HG03442 (cell line): Measurements from ENCODE around the gene GABBR2.

Experiments
- ATAC-seq: cut with Tn5 transposase; IDR thresholded peaks from one replicate; pipeline ENCODE4 v1.9.1; 2021; ENCODE audit warnings: mild to moderate bottlenecking, moderate library complexity; ENCODE audit not compliant: unreplicated experiment

The GABBR2 gene

DNA sequence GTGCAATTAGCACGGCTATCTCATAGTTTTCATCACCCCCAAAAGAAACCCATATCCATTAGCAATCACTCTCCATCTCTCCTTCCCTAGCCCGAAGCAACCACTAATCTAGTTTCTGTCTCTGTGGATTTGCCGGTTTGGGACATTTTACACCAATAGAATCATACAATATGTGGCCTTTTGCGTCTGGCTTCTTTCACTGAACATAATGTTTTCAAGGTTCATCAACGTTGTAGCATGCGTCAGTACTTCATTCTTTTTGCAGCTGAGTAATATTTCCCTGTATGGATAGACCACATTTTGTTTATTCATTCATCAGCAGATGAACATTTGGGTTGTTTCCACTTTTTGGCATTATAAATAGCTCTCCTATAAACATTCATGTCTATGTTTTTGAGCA is 377.9 kb downstream of the GABBR2 start:
- no peak for ATAC-seq

DNA sequence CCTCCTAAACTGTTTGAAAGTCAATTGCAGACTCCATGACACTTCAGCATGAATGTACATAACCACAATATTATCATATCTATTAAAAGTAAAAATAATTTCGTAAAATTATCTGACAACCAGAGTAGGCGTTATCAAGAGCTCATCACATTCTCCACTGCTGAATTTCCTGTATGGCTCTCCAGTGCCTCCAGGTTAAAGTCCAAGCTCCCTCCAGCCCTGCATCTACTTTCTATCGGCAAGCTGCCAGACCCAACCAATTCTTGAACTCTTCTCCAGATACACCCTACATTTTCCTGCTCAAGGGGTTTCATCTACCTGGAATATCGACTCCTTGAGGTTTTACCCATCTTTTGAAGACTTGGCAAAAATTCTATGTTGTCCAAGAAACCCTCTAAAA is 378.8 kb downstream of the GABBR2 start:
- no peak for ATAC-seq

DNA sequence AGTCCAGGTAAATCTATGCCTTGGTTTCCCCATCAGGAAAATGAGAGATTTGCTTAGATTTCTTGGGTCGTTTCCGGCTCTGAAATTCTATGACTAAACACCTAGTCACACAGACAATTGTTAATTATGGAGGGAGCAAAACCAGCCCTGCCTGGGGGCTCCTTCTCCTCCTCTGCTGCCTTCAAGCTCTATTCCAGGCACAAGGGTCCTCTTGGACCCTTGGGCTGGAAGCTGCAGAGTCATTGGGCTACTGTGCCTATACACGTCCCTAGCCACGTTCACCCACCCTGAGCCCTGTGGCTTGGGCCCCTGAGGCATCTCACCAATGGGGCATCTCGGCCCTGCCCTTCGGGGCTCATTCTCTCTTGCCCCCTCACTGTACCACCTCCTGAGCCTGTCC is 379.5 kb downstream of the GABBR2 start:
- no peak for ATAC-seq

DNA sequence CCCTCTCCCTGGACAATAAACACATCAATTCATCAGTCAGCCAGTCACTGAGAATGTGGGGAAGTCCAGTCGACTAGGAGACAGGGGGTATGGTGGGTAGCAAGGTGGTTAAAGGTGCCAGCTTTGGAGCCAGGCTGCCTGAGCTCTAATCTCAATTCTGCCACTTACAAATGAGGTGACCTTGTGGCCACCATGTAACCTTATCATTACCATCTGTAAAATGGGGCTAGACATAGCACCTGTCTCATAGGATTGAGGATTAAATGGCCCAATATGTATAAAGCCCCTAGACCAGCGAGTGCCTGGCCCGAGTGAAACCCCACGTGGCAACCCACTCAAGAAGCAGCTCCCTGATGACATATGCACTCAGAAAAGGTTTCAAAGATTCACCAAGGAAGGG is 380.0 kb downstream of the GABBR2 start:
- no peak for ATAC-seq

DNA sequence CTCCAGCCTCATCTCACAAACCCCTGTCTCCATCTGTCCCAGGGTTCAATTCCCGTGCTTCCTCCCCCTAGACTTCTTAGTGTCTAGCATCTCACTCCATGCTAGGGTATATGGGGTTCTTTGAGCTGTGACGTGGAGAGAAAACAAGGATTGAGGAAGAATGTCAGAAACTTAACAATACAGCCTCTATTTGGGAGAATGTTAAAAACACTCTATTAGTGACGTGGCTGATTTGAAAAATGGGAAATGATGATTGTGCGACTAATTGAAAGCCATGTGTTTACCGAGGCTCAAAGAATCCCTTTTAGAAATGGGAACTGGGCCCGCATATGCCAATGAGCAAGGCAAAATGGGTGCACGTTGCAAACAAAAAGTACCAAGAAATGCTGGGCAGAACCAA is 380.6 kb downstream of the GABBR2 start:
- ATAC-seq, result no peak

DNA sequence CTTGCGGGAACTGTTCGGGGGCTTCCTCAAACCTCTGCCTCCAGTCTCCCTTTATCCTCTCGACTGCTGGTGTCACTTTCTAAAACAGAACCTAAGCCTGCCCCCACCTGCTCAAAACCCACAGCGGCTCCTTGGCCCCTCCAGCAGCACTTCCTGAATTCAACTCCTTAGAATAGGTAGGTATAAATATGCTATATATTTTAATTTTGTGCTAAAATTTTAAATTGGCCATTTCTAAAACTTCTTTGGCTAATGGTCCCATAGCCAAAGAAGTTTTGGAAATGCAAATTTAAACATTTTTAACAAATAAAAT is 381.5 kb downstream of the GABBR2 start:
- ATAC-seq, result no peak

DNA sequence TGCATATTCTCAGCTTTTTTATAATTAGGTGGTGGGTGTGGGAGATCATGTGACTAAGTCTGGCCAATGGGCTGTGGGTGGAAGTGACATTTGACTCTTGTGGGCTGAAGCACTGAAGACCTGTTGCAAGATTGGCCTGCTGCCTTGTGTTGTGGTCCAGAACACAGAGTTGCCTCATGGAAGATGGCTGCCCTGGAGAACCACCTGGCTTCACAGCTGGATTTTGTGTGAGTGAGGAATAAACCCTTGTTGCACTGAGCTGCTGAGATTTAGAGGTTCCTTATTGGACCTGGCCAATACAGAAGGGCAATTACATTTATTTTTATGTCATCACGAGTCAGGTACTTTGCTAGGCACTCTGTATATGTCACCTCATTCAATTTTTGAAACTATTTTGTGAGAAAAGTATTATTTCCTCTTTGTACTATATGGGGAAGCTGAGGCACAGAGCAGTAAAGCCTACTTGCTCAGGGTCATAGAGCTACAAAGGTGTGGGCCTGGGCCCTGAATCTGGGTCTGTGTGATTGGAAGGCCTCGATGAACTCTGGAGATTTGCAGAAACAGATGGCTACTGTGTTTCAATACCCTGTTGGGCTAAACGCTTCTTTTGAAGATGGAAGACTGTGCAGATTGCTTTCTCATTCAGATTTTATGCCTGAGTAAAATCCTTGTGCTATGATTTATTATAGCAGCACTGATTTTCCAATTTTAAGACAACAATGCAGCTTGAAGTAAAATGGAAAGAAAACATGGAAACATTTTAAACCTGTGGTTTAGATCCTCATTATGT is 382.1 kb downstream of the GABBR2 start:
- ATAC-seq, result no peak

DNA sequence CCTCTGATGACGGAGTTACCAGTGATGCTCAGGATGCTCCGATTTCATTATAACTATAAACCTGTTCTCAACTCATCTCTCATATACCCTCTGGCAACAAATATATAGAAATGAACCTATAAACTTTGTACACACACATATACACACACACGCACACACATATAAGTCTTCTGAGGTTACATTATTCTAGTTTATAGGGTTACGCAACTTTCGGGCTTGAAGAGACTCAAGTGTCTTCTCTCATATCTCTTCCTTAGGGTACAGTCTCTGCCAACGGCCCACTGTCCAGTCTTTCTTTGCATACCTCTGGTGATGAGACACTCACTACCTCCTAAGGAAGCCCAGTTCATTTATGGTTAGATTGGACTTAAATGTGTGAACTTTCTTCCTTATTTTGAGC is 383.9 kb downstream of the GABBR2 start:
- no peak for ATAC-seq

DNA sequence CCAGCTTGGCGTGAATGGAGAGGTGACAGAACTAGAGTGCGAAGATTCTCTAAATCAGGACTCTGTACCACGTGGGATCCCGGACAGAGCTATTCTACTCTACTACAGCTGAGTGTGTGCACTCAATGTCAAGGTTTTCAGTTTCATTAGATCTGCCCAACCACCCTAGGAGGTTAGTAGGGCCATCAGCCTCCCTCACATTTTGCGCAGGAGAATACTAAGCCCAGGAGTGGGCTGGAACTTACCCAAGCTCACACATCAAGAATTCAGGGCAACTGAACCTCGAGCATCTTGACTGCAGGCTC is 385.0 kb downstream of the GABBR2 start:
- no peak for ATAC-seq

DNA sequence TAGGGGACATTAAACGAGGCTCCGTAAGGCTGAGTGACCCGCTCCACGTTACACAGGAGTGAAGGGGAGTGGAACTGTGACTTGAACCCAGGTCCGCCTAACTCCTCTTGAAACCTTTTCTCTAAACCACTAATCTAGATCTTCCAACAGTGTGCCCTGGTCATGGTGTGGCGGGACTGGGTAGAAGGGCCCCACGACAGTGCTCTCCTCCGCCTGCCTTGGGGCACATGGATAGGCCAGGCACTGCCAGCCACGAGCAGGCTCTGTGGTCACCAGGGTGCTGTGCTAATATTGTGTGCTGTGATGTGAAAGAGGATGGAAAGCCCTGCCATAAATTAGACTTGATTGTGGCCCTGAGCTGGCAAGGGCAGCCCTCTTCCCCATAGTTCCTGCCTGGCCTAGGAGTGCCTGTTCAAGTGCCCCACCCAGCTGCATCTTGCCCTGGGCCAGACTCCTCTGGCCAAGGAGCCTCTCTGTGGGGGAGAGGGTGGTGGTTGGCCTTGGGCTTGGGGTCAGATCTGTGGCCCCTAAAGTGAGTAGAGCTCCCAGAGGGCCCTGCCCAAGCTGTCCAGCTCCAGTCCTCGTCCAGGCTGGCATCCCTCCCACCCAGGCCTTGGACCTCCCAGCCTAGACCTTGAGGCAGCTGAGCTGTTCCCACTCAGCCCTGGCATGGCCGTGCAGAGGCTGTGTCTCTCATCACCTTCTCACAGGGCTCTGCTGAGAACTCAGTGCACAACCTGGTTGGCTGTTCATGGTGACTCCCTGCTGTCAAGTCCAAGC is 385.5 kb downstream of the GABBR2 start:
- ATAC-seq, result no peak

DNA sequence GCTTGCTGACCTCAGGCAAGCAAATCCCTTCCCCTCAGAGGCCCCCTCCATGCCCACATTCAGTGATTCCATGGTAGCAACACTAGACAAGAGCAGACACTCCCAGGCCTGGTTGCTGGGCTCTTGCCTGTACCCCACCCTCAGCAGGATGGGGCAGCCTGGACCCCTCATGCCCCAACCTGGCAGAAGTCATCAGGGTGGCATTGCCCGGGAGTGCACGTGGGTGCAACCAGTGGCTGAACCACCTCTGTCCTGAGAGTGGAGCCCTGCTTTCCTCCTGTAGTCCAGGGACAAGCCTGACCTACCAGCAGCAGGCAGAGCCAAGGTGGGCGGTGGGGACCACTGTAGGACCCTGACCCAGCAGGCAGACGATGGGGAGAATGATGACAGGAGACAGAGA is 387.5 kb downstream of the GABBR2 start:
- no peak for ATAC-seq

DNA sequence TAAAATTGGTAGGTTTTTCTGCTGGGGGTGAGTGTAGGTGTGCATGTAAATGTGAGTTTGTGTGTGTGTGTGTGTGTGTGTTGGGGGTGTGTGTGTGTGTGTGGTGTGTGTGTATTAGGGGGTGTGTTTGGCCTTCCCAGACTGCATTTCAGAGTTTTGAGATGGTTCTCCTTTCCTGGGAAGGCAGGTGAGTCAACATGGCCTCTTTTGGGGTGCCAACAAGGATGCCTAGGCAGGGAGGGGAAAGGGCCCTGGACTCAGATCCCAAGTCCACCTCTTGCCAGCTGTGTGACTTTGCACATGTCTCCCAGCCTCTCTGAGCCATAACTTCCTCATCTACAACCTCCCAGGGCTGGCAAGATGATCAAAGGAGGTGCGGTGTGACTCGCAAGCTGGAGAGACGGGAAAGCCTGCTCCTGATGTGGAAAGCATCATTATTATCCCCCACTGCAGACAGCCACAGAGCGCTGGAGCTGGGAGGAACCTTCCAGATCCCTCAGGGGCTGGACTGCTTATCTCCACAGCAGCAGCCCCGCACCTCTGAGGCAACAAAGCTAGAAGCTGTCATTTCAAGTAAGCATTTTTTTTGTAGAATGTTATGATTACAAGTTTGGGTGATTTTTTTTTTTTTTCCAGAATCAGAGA is 389.8 kb downstream of the GABBR2 start:
- no peak for ATAC-seq

DNA sequence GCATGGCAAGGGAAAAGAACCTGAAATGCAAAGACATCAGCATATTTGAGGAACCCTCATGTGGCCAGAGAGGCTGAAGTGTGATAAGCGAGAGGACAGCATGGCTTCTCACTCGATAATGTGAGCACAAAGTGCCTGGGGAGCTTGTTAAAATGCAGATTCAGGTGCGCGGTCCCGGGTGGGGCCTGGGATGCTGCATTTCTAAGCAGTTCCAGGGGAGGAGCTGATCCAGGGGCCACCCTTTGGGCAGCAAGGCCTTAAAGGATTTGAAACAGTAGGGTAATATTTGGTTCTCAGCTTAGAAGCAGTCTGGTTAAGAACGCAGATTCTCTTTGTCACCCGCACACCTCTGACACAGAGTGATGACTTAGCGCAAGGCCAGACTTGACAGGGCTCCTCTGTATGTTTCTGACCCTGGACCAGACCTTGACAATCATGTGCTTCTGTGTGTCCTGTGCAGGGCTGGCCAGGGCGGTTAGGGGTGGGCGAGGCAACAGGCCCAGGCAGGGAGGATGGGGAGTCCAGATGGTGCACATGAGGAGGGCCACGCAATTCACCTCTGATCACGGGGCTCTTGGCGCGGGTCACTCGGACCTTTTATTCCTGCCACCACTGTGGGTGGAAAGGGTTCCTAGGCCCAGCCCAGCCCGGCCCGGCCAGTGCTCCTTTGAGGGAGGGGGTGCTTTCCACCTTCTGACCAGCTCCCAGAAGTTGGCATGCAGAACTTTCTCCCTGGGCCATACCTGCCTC is 390.5 kb downstream of the GABBR2 start:
- ATAC-seq, result no peak

DNA sequence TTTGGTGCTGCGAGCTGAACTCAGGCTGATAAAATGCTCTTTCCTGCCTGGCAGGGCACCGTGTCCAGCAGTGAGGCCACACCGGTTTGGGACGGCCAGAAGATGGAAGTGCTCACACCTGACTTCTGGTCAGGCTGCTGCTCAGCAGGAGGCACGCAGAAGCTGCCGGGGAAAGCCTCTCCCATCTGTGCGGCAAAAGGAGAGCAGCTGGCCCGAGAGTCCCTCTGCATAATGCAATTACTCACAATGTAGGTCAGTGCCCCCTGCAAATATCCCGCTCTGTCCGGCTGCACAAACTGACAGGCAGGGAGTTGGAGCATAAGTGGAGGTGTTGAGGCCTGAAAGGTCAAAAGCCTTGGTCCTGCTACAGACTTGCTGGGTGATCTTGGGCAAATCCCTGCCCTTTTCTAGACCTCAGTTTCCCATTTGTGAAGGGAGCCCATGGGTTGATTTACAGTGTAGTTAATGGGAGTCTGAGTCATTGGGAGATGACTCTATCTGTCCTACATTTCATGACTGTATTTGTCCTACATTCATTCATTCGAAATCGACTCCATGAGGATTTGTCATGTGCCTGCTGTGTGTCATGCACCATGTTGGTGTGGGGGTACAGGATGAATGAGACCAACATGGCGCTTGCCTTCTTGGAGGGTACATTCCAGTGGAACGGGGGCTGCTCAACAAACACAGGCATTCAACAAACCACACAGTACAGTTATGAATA is 391.4 kb downstream of the GABBR2 start:
- ATAC-seq, result no peak

DNA sequence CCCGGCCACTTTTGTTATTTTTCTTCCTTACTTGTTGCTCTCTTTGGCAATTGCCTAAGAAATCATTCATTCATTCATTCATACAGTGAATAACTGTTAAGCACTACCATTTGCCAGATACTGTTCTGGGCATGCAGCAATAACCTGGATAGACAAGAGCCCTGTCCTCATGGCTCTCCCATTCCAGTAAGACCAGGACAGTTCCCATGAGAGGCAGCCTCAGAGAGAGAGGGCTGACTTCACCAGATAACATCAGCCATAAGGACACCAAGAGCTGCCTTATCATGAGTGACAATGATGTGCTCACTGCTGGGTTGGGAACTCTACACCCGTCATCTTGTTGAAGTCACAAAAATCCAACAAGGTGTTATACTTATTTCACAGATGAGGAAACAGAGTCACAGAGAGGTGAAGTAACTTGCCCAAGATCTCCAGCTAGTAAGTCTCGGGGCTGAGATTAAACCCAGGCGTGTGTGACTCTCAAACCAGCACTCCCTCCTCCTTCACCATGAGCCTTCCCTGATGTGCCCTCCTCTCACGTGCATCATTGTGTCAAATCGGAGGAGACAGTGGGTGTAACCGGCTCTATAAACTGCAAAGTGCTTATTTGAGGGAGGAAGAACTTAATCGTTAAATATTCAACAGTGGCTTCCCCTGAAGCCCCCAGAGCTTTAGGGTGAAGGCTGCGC is 392.1 kb downstream of the GABBR2 start:
- no peak for ATAC-seq

DNA sequence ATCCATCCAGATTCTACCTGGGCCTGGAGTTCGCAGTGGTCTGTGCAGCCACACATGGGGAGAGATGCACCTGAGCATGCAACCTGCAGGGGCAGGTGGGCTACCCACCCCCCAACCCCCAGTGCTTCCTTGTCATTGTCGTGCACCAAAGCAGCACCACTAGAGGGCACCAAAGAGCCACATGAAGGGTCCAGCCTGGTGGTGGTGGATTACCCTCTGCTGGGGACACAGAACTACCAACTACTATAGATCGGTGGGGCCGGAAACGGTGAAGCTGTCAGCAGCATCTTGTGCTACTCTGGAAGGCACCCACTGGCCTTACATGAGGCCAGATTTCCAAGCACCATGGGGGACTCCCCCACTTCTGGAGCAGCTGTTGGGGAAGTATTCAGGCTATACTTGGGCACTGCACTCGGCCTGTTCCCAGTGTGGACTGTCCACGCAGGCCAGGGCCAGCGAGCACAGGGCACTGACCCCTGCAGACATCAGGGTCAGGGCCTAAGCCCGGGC is 393.1 kb downstream of the GABBR2 start:
- ATAC-seq, result peak; percentile 79

DNA sequence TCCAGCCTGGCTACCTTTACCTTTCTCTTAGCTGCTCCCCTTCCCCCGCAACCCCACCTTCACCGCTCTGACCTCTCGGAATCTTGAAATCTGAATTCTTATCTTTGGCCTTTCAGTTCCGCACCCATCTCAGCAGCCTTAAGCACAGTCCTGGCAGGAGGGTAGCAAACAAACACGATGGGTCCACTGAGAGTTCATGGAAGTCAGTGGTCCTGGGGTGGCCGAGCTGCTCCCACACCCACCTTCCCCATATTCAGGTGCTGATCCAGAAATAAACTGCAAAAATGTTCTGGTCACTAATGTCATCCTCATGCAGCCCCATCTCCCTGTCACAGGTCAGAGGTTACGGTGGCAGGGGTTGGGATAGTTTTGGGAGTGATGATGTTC is 393.7 kb downstream of the GABBR2 start:
- ATAC-seq, result no peak

DNA sequence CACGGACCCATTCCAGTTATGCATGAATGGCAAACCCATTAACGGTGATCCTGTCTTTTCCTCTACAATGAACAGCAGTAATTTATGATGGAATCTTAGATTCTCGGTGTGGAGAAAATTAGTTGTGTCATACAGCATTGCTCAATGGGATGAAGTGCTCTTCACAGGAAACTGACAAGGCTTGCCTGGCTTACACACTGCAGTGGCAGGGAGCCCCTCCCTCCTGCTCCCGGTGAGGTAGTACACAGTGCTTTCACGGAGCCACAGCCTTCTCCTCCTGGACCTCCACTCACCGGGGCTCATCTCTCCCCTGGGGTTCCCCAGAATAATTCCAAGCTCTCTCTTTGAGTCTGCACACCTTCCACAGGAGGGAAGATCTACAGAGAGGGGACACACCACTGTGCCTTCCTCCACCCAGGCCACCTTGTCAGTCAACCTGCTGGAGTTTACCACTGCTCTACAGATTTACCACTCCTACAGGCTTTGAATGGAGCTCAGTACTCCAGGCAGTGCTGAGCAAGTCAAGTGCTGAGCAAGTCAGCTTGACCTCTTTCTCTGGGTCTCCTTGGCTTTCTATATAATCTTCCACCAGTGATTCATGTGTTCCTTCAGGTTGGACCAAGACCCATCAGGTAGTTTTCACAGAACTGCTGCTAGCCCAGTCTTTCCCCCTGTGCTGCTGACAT is 394.2 kb downstream of the GABBR2 start:
- no peak for ATAC-seq

DNA sequence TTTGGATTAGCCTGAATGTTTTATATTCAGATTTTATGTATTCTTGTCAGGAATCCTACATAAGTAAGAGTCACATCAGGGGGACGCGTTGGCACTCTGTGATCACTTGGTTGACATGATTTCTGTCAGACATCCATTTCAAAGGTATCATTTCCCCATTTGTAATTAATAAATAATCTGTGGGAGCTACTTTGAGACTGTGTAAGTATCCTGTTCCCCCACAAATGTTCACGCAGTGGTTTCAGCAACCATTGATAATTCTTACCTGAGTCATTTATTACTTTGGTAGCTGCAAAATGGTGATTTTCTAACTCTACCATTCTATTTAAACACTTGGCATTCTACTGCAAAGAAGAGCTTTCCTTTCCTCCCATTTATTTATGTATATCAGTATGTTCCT is 396.4 kb downstream of the GABBR2 start:
- no peak for ATAC-seq

DNA sequence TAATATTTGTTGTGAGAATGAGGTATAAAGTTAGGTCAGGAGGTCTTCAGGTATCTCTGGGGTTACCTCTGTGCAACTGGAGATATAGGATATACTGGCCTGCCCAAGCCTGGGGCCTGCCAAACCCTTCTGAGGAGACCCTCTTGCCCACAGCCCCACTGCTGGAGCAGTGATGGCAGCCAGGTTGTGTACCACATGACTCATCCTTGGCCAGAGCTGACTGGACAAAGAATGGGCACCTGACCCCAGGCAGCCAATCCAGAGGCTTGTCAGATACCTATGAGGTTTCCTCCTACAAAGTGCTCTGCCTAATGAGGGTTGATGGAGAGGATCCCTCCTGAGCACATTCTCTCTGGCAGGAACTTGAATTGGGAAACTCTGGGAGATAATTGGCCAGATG is 397.2 kb downstream of the GABBR2 start:
- no peak for ATAC-seq
